ENCODE measurements around the gene HNRNPL.

The HNRNPL gene

GRCh38 chr19:38788478-38789243, 61.1 kb downstream of the HNRNPL start, which contains the start of gene LGALS7B:
Gene LGALS7B (plus strand): TSS chr19:38789200. CDS start chr19:38789227, 27 bp downstream.
- H3K4me3 ChIP-seq (ENCODE audit: low read length) = no peak within 1 kb of the TSS
- no peak for DNase-seq (ENCODE audit: low read depth)
- TF ChIP-seq CTCF (conservative IDR thresholded peaks at IDR 0.05; ENCODE audit: low read length) = no peak

GRCh38 chr19:38786572-38787265, 63.1 kb downstream of the HNRNPL start:
- DNase-seq (ENCODE audit: low read depth) = no peak
- no peak overlapping the region for H3K4me3 ChIP-seq (ENCODE audit: low read length)
- no peak for TF ChIP-seq CTCF (conservative IDR thresholded peaks at IDR 0.05; ENCODE audit: low read length)
